HG02981 (cell line): ENCODE data around the gene LRRC55.

Experiments used
- ATAC-seq: cut with Tn5 transposase; IDR thresholded peaks from one replicate; pipeline ENCODE4 v1.9.1; 2021; ENCODE audit warnings: mild to moderate bottlenecking, moderate library complexity; ENCODE audit not compliant: unreplicated experiment

Gene LRRC55

GRCh38 chr11:57199330-57199729, 17.6 kb downstream of the LRRC55 start:
- ATAC-seq, result no peak

DNA sequence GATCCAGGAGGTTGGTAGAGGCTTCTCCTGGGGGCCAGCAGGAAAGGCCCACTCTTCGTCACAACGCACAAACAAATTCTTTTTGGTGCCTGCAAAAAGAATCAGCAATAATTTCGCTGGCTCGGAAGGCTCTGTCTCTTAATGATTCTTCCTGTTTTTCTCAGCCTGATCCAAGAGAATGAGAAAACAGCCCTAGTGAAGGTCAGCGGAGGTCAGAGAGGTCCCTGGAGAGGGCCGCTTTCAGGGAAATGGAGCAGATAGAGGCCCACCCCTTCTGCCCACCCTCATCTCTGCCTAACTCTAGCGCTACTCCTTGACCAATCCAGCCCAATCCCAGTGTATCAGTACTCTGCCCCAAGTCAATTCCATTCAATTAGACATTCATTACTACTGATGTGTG, 19.2 kb downstream of the LRRC55 start:
- no peak for ATAC-seq

DNA sequence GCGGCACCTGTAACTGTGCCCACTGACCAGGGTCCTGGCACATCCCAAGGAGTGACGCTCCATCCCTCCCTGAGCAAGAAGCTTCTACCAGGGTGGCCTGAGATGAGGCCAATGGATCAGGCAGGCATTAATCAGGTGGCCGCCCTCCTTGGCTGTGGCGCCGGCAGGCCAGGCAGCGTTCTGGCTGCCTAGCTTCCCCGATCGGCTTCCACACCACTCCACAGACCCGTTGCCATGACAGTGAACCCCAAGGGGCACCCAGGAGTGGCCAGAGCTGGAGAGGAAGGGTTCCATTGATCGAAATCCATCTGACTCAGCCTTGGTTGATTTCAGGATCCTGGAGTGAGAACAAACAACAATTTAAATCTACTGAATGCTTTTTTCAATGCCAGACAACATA, 20.5 kb downstream of the LRRC55 start:
- ATAC-seq, result no peak

- no peak for ATAC-seq
These were observed 21.6 kb downstream of the LRRC55 start for GRCh38 chr11:57203359-57203758.

DNA sequence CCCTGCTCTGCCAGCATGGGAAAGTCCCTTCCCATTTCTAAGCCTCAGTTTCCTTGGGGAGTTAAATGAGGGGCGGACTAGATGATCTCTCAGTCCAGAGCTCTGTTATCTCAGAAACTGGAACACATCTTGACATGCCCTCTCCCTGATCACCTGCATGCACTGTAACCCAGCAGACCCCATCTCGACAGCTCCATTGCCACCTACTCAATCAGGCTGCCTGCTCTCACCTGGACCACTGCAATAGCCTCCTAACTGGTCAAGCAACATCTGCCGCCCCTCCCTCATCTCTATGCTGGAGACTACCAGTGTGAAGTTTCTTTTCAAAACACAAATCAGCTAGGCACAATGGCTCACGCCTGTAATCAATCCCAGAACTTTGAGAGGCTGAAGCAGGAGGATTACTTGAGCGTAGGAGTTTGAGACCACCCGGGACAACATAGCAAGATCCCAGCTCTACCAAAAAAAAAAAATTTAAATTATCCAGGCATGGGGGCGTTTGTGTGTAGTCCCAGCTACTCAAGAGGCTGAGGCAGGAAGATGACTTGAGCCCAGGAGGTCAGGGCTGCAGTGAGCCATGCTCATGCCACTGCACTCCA, 22.2 kb downstream of the LRRC55 start:
- no peak for ATAC-seq

GRCh38 chr11:57205041-57205641, 23.4 kb downstream of the LRRC55 start:
- no peak for ATAC-seq

DNA sequence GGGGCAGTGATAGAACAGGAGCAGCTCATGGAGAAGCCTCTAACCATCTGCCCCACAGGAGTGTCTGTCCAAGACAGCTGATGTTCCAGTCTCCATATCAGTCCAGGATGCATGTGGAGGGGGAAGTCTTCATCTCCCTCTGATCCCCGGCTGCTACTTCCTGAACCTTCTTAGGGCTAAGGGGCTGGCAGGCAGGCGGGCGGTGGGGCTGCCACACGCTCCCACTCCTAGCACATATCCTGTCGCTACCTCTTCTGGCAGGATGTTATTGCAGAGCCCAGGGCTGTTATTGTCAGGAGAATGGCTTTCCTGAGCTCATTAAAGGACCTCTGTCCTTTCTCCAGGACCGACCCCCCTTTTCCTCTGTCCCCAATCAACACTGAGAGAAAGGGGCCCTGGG, 25.4 kb downstream of the LRRC55 start:
- no peak for ATAC-seq

GRCh38 chr11:57210781-57211180, 29.0 kb downstream of the LRRC55 start:
- ATAC-seq, result no peak

DNA sequence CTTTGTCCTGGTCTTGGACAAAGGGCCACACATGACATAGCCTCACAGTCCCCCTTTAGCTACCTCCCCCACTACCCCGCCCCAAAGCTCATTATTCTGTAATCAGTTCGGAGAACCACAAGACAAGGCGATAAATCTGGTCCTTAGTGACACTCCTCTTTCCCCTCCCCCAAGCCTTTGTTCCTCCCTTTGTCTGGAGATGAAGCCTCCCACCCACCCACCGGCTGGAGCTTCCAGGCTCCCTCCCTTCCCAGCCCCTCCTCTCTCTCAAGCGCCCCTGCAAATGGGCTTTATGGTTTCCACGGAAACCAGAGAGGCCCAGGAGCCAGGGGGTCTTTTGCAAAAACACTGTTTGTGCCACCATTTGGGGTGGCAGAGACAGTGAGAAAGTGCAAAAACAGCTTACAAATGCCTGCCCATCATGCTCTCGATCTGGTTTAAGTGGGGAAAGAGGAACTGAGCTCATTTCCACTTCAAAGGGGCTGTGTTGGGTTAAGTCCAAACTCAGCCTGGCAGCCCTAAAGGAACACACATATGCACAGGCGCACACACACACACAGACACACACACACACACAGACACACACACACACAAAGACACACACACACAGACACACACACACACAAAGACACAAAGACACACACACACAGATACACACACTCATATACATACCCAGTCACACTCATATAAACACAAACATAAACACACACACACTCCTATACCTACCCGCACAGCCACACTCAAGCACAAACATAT, 31.8 kb downstream of the LRRC55 start:
- ATAC-seq, result no peak

DNA sequence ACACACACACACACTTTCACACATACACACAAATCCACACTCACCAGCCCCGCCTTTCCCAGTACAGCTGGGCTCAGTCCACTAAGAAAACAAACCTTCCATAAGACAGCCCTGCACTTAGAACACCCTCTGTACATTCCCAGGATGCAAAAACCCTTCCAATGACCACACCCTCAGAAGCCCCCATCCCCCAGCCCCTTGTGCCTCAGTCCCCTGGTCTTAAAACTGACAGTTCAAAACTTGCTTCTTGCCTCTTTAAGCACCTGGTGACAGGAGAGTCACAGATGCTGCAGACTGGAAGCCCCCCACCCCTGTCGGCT, 32.3 kb downstream of the LRRC55 start:
- ATAC-seq, result no peak

DNA sequence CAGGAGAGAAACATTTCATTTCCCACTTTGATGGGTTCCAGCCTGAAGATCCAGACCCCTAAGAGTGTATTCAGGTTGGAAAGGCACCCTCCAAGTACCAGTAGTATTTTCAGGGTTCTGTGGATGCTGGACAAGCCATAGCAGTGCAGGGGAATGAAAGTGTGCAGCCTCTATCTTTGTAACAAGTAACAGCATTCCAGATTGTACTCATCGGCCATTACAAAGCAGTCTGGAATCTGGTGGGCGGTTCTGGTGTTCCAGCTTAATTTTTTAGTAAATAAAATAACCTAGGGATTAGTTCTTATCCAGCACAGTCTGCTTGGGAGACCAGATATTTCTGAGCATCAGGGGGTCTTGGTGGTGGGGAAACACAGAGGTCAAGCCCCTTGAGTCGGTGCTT, 32.7 kb downstream of the LRRC55 start:
- no peak for ATAC-seq

- ATAC-seq, result no peak
These were observed 34.7 kb downstream of the LRRC55 start for GRCh38 chr11:57216463-57216862.

DNA sequence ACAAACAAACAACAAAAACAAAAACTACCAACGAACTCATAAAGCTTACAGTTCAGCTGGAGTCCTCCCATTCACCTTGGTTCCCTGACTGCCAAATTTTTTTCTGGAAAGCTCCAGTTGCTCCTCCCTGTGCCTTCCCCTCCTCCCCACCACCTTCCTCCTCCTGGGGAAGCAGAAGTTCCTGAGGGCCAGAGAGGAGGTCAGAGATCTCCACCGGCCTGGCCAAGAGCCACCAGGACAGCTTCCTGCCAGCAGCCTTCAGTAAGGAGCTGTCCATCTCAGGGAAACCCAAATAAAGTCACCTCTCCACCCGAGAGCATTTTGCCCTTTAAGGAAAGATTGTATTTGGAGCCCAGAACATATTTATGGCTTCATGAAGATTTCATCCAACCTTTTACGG, 35.3 kb downstream of the LRRC55 start:
- no peak for ATAC-seq

DNA sequence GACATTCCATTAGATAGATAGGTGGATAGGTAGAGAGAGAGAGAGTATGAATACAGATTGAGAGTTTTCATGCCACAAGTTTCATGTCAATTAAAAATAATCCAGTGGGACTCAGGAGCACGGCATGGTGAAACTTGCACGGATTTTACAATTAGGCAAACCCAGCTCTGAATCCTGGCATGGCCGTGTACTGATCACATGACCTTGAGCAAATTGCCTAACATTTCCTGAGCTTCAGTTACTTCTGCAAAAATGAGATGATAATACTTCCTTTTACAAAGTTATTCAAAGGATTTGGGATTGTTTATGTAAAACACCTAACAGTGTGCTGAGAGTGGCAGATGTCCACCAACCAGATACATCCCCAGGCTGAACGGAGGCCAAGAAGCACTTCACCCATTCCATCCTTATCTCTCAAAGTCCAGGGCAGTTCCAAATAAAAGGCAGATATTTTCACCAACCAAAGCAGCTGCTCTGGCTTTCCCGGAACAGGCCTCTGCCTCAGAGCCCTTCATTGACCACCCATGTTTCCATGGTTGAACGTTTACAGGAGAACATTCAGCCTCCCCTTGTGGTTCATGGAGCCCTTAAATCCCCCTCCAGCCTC, 37.4 kb downstream of the LRRC55 start:
- ATAC-seq, result no peak

DNA sequence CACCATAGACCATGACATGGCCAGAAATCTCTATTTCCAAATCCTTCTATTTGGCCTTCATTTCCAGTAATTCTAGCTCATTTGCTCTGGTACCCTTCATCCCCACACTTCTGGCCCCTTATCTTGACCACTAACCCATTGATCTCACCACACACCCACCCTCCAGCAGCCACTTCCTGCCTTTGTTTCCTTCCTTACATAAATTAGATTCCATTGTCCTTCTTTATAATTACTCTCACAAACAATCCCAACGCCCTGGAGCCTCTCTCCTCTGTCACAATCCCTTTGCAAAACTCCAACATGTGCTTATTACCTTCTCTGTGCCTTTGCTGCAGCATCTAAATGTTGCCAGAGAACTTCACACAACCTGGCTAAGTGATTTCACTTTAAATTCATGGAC, 40.5 kb downstream of the LRRC55 start:
- no peak for ATAC-seq

DNA sequence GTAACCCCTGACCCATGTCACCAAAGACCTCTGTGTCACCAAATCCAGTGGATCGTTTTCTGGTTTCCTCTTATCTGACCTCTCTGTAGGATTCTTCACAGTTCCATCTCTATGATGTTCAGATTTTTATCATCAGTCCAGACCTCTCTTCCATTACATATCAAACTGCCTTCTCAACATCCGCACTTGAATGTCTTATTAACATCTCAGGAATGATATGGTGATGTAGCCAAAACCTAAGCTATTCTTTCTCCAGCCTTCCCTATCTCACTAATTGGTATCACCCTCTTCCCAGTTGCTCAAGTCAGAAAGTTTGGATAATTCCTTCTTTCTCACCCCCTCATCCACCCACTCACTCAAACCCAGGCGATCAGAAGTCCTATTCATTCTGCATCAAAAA, 41.8 kb downstream of the LRRC55 start:
- ATAC-seq, result no peak

DNA sequence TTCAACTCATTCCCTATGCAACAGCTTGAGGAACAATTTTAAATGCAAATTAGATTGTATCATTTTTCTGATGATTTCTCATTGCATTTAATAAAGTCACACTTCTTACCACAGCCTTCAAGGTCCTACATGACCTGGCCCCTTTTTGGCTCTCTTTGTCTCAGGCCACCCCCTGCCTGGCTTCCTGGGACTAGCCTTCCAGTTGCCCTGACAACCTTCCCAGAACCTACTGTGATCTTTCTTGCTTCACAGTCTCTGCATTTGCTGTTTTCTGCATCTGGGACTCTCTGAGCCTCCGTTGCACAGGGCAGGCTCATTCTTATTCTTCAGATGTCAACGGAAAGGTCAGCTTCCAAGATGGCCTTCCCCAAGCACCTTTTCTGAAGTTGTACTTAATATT, 42.4 kb downstream of the LRRC55 start:
- no peak for ATAC-seq

GRCh38 chr11:57224537-57224936, 42.8 kb downstream of the LRRC55 start:
- ATAC-seq, result no peak

DNA sequence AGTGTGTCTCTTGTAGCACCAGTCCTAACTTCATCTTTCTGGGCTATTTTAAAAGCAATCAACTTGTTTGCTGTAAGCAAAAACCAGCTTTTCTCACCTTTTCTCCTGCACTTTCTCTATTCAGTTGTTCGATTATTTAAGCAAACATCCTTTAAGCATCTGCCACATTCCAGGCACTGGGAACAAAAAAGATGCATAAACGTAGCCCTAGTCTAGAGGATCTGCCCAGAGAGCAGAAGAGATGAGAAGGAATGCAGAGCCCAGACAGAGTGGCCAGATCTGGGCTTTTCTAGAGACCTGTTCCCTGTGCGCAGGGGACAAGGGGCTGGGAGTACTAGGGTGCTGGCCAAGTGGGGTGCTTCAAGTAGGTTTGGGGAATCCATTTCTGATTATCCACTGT, 46.8 kb downstream of the LRRC55 start:
- no peak for ATAC-seq

DNA sequence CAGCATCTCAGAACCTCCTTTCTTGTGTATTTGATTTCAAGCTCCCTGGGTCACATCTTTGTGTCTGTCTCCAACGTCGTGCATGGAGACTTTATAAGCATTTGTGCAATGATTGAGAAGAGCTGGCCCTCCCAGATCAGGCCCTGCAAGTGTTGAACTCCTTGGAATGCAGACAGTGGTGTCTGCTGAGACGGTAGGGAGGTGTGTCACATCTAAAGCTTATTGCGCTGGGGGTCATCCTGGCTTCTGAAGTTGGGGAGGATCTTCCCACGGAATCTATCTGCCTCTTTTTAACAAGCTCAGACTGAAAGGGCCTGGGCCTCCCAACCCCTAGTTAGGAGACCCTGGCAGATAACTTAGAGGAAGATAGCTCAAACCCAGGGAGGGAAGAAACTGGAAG, 48.6 kb downstream of the LRRC55 start:
- no peak for ATAC-seq

GRCh38 chr11:57230791-57231538, 49.2 kb downstream of the LRRC55 start:
- no peak for ATAC-seq
